Measurements from ENCODE around the gene CDC16.
A peak's percentile ranks its signal among the peaks of the same experiment; 100 is the strongest.
"Not testable (repeated sequence)": the region's sequence is repeated elsewhere in the genome, so short reads cannot be mapped to it uniquely, and the experiment has no call there.

Gene CDC16

GRCh38 chr13:114264313-114264712 lies 29.6 kb downstream of the CDC16 start:
- DNase-seq, result not testable (repeated sequence)

DNA sequence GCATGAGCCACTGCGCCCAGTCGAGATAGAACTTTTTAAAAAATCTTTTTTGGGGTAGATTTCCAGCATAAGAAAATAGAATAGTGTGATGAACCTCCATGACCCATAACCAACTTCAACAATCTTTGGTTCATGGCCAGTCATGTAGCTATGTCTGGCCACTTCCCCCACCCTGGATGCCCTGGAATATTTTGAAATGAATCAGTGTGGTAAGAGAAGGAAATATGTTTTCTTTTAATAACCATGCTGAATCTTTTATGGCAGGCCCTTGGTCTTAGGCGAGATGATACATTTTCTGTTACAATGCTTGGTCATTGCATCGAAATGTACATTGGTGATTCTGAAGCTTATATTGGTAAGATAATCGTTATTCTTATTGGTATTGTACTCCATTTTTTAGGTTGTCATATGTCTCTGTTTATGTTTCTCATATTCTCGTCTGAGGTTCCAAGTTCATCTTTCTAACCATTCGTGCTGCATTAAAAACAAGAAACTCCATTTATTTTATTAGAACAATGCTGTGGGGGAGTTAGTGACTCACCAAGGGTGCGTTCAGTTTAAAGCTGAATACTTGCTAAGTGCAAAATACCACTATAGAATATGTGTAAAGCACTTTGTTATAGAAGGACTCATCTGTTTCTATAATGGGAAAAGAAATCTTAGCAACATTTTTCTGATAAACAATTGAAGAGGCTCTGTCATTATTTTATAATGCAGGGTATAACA lies 30.4 kb downstream of the CDC16 start:
- DNase-seq, result no peak

DNA sequence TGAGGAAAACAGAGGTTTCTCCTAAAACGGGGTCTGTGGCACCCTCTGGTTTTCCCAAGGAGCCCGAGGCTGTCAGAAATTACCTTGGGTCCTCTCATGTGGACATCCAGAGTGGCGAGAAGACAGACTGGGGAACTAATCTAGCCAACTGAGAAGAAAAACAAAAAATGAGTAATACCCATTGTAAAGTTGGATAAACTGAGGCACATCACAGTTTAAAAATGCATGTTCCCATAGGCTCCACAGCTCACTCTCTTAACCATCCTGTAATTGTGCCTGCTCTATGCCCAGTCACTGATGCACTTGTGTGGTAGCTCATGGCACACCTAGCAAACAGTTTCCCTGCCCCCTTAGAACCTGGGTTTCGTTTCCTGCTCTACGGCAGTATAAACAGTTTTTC lies 31.5 kb downstream of the CDC16 start:
- no peak for DNase-seq

GRCh38 chr13:114268344-114269280 lies 33.9 kb downstream of the CDC16 start:
- no peak for DNase-seq

DNA sequence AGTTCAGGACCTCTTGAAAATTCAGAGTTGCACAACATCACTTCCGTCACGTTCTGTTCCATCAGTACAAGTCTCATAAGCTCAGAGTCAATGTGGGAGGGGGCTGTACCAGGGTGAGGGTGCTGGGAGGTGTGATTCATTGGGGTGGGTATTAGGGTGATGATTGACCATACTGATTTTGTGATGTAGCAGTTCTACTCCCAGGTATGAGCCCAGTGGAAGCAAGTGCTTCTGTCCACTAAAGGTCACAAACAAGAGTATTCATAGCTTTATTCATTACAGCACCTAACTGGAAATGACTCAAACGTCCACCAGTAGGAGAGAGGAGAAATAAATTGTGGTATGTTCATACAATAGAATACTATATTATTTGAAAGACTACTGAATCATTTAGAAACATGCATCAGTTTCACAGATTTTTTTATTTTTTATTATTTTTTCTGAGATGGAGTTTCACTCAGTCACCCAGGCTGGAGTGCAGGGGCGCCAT lies 34.6 kb downstream of the CDC16 start:
- no peak for DNase-seq

GRCh38 chr13:114272977-114273376 lies 38.3 kb downstream of the CDC16 start:
- no peak for DNase-seq

DNA sequence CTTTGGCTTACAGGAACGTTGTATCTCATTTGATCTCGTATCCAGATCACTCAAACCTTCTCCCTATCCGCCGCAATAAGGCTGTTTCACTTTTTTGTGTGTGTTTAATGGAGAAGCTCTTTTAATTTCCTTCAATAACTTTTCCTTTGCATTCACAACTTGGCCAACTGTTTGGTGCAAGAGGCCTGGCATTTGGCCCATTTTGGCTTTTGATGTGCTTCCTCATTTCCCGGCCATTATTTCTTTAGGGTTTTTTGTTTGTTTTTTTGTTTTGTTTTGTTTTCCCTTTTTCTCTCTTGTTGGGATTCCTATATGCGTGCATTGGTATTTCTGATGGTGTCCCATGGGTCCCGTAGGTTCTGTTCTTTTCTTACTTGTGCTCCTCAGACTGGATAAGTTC lies 40.6 kb downstream of the CDC16 start:
- DNase-seq, result no peak

DNA sequence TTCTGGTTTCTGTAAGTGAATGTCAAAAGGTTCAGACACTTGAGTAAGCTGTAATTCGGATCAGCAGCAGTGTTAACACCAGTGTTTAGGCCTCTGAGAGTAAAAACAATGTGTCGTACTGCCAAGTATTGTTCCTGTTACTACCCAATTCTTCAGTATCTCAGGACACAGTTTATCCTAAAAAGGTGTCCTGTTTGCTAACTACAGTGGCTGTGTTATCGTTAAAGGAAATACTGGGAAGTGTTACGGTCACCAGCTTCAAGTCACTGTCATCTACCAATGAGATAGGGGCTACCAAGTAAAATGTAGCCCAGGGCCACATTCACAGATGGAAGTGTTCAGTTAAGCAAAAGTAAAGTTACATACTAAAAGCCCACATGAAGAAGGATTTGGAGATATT lies 44.4 kb downstream of the CDC16 start:
- DNase-seq, result no peak

GRCh38 chr13:114279758-114280355 lies 45.2 kb downstream of the CDC16 start:
- peak; percentile 4 for DNase-seq

DNA sequence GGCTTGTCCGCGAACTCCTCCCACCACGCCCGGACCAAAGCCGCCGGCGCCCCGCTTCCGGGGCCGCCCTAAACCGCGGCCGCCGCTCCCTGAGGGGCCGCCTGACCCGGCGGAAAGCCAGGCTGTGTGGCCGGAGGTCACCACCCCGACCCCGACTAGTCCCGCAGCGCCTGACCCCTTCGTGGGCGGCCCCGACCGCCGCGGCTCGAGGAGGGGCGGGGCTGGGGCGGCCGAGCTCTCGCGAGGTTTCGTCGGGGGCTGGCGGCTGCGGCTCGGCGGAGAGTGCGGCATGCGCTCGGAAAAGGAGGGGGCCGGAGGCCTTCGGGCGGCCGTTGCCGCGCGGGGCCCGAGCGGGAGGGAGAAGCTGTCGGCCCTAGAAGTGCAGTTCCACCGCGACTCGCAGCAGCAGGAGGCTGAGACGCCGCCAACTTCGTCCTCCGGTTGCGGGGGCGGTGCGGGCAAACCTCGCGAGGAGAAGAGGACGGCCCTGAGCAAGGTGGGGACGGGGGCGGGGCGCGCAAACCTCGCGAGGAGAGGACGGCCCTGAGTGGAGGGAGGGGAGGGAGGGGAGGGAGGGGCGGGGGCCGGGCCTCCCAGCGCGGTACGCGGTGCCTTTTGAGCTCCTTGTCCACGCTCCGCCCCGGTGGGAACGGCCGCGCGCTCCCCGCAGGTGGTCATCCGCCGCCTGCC lies 46.8 kb downstream of the CDC16 start, which contains the start of gene UPF3A:
UPF3A (plus strand) TSS at position 251 of the 690 bp plus-strand sequence; CDS start at position 290, 39 bp downstream.
- DNase-seq, result peak; percentile 86

- DNase-seq, result peak; percentile 59
These were observed 47.5 kb downstream of the CDC16 start for GRCh38 chr13:114282041-114282670.

DNA sequence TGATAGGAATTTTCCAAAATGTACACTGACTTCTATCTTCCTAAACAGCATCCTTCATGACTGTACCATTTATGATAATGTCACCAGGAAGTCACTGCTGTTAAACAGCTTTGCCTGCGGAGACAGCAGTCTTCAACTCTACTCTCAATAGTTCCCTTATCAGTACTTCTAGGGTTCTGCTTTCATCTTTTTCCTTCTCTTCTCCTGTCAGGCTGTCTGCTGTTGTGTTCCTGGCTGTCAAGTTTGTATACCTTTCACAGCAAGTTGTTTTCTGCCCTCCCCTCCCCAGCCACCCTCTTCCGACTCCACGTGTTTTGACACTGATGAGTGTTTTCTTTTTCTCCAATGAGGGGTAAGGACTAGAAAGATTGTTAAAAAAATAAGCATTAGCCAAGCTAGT lies 48.9 kb downstream of the CDC16 start:
- DNase-seq, result no peak

DNA sequence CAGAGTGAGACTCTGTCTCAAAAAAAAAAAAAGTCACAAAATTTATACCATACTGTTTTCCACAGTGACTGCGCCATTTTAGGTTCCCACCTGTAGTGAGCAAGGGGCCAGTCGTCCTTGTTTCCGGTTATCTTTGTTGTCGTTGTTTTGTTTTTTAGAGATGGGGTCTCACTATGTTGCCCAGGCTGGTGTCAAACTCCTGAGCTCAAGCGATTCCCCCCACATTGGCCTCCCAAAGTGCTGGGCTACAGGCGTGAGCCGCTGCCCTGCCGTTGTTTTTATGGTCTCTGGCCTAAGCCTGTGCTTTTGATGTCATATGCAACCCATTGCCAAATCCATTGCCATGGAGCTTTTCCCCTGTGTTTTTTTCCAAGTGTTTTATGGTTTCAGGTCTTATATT lies 50.0 kb downstream of the CDC16 start:
- no peak for DNase-seq

DNA sequence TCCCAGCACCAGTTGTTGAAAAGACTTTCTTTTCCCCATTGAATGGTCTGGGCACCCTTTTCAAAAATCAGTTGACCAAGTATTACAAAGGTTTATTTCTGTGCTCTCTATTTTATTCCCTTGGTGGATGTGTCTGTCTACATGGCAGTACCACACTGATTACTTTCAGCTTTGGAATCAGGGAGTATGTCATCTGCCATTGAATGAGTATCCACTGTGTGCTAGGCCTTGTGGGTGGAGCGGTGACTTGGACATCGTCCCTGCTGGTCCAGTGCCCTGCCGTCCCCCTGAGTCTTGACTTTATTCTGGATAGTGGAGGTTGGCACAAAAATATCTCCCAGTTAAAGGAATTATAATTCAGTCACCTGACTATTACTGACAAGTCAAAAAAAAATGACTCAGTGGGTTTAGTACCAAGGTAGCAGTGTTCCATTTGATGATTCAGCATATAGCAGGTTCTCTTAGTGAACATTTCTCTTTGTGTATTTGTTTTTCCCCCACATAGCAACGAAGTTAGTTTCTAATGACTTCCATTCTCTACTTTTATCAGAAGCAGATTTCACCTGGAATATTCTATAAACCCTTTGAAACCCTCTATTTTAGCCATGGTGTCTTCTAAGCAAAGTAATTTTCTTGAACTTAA lies 50.6 kb downstream of the CDC16 start:
- DNase-seq, result no peak

- DNase-seq, result no peak
These were observed 52.1 kb downstream of the CDC16 start for GRCh38 chr13:114286808-114287207.

DNA sequence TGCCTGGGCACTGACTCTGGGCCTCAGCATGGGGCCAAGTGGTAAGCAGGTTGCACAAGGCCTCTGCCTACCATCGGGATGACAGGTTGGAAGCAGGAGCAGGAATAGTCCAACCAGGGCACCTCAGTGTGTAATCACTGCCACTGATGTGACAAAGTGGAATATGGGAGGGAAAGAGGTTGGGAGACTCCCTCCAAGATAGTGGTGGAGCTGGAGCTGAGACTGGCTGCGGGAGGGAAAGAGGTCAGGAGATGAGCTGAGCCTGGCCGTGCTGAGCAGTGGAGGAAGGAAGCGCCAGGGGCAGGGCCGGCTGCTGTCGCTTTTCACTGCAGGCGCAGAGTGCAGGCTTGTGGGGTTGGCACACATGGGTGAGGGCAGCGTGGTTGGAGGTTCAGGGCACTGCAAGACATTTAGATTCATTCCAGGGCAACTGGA lies 53.5 kb downstream of the CDC16 start:
- no peak for DNase-seq

DNA sequence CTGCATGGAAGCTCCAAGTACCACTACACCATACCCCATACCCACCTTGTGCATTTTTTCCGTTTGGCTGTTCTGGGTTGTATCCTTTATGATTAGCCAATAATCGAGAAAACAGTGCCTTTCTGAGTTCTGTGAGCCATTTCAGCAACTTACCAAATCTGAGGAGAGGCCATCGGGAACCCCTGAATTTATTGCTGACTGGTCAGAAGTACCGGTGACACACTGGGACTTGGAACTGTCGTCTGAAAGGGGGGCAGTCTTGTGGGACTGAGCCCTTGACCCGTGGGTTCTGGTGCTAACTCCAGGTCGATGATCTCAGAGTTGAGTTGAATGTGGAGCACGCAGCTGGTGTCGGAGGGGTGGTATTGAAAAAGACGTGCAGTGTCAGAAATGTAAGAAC lies 61.8 kb downstream of the CDC16 start:
- DNase-seq, result no peak

- DNase-seq, result no peak
These were observed 62.2 kb downstream of the CDC16 start for GRCh38 chr13:114296902-114297301.

DNA sequence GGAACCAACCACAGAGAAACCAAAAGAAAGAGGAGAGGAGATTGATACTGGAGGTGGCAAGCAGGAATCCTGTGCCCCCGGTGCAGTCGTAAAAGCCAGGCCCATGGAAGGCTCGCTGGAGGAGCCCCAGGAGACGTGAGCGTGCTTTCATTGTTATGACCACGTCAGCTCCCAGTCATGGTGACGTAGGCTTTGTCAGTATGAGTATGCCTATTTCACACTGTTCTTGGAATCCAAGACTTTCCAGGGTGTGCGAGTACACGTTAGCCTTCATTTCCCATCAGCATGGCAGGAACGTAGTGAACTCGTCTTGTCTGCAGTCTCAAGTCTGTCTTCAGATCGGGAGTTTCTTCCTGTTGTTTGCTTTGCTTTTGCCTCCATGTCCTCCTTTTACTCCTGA lies 64.2 kb downstream of the CDC16 start:
- DNase-seq, result no peak

DNA sequence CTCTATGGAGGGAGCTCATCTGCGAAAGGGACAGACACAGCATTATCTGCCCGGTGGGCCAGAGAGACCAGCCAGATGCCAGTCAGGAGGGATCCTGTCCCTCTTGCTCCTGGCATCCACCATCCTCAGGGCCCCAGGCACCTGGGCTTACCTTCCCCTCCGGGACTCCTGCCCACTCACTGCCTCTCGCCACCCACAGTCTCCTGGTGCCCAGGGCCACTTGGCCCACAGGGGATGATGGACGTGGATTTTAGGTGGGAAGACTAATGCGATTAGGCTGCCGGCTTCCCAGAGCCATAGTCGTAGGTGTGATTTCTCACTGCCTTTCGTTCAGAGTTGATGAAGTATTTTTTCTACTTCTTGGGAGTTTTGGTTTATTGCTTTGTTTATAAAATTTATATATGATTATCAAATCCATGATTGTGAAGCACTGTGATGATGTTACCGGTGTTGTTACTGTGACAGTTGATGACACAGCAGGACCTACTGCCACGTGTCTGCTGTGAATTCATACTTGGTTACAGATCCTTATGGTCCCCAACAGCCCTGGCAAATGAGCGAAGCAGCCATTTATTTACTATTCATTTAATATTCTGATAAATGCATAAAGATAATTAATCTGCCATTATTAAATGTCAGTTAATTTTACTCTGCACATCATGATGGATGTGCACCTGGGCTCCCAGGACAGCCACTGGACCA lies 65.1 kb downstream of the CDC16 start:
- no peak for DNase-seq

- no peak for DNase-seq
These were observed 69.1 kb downstream of the CDC16 start for GRCh38 chr13:114303700-114304327.
